Esophagus (tissue), 2 donors: Measurements from ENCODE around the gene CFAP300. TPM values are rescaled to one million over a fixed set of nuclear protein-coding genes. Genes with fewer than 3 reads are reported as not detected.

Source experiments
- H3K27ac ChIP-seq, 2 donors: one replicate each; pipeline ENCODE4 v1.5.1; 2013; ENCODE audit warnings: low read depth in 2 of 2, mild to moderate bottlenecking in 2 of 2, inconsistent platforms in 1 of 2, low read length in 1 of 2, moderate library complexity in 1 of 2
- H3K27me3 ChIP-seq, 2 donors: one replicate each; pipeline ENCODE4 v1.6.1; 2013; ENCODE audit warnings: low read length in 2 of 2, control low read depth in 1 of 2, mild to moderate bottlenecking in 1 of 2; ENCODE audit not compliant: insufficient read depth in 2 of 2, control insufficient read depth in 1 of 2
- H3K36me3 ChIP-seq, 2 donors: one replicate each; pipeline ENCODE4 v1.6.1; 2013; ENCODE audit warnings: low read length in 1 of 2; ENCODE audit not compliant: control insufficient read depth in 2 of 2, insufficient read depth in 2 of 2
- H3K4me1 ChIP-seq, 2 donors: one replicate each; pipeline ENCODE4 v1.6.1; 2013; ENCODE audit warnings: low read length in 1 of 2; ENCODE audit not compliant: control insufficient read depth in 2 of 2, insufficient read depth in 2 of 2
- H3K4me3 ChIP-seq, 2 donors: one replicate each; pipeline ENCODE4 v1.5.1; 2013; ENCODE audit warnings: low read length in 2 of 2, mild to moderate bottlenecking in 2 of 2, low read depth in 1 of 2, moderate library complexity in 1 of 2
- H3K9me3 ChIP-seq, 2 donors: one replicate each; pipeline ENCODE4 v1.6.1; 2013; ENCODE audit warnings: mild to moderate bottlenecking in 2 of 2, low read depth in 1 of 2, low read length in 1 of 2, moderate library complexity in 1 of 2; ENCODE audit not compliant: control insufficient read depth in 2 of 2, insufficient read depth in 1 of 2
- WGBS, 2 donors: extraction: QIAGEN DNeasy Blood & Tissue Kit; methylation state at CpG; one replicate each; pipeline ENCODE4 v1.1.7; 2013; 5-methylcytosine and 5-hydroxymethylcytosine counted together
- polyA plus RNA-seq, 2 donors: library from polyadenylated mRNA; stranded (reverse); fragments of 200-250 nt; gene quantifications; one replicate each; pipeline ENCODE4 v1.2.3, GENCODE V29; 2013
- donor health status: healthy with polysubstance abuse.
- donor health status: Bipolar disorder and iron deficiency.

The CFAP300 gene
- polyA plus RNA-seq, 2 donors, result 0.63 to 0.68 TPM

DNA sequence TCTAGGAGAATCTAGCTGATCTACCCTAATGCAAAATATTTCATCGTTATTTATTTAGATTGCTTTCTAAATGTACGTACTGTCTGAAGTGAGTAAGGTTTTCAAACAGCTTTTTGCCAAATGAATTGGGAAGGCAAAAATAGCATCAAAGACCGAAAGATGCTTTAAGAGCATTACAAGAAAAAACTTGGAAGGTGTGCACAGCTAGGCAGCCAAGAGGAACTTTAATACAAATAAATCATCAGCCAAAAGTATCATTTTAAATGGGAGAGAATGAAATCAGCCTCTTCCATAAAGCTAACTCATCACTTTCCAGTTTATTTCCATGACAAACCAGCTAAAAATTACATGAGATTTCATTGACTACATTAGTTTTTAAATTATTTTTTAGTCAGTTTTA, 30.2 kb upstream of the CFAP300 start:
- no peaks in the 10 kb centered on the region for H3K4me1 ChIP-seq
- no peak overlapping the region for H3K27ac ChIP-seq
- H3K36me3 ChIP-seq, result no peaks in the 10 kb centered on the region
- 27 to 57% methylated on average over 3 of the region's 3 CpGs for WGBS, 2 donors
- H3K4me3 ChIP-seq, result no peak overlapping the region
- H3K9me3 ChIP-seq, result no peaks in the 10 kb centered on the region
- no peaks in the 10 kb centered on the region for H3K27me3 ChIP-seq

- H3K4me3 ChIP-seq, result no peak overlapping the region
- 68 to 84% methylated on average over 4 of the region's 4 CpGs for WGBS, 2 donors
These were observed 21.0 kb upstream of the CFAP300 start for GRCh38 chr11:102026217-102026616.

DNA sequence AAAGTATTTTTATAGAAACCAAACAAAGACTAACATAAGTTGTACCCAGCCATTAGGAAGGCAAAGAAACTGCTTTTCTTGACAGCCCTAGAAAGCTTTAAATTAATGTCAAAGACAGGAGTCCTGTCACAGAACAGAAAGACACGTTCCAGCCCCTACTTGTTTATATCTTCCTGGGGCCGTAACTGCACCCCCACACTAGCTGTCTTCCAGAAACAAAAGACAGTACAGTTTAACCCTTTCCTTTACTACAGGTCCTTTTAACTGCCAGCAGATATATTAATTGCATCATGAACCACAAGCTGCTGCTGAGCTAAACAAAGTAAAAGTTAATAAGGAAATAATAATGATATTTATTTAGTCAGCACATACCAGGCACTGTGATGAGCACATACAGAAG, 20.3 kb upstream of the CFAP300 start:
- 4 to 7% methylated on average over 2 of the region's 2 CpGs for WGBS, 2 donors
- H3K27ac ChIP-seq, result no peak overlapping the region
- no peaks in the 10 kb centered on the region for H3K27me3 ChIP-seq
- no peak overlapping the region for H3K4me3 ChIP-seq
- no peaks in the 10 kb centered on the region for H3K4me1 ChIP-seq
- H3K36me3 ChIP-seq, result no peaks in the 10 kb centered on the region
- H3K9me3 ChIP-seq, result no peaks in the 10 kb centered on the region

More at GRCh38 chr11:102026217-102026616, 21.0 kb upstream of the CFAP300 start:
- Histone ChIP-seq H3K27ac (no peak overlapping the region), H3K27me3 (no peaks in the 10 kb centered on the region), H3K4me1 (no peaks in the 10 kb centered on the region), H3K9me3 (no peaks in the 10 kb centered on the region), H3K36me3 (no peaks in the 10 kb centered on the region)

DNA sequence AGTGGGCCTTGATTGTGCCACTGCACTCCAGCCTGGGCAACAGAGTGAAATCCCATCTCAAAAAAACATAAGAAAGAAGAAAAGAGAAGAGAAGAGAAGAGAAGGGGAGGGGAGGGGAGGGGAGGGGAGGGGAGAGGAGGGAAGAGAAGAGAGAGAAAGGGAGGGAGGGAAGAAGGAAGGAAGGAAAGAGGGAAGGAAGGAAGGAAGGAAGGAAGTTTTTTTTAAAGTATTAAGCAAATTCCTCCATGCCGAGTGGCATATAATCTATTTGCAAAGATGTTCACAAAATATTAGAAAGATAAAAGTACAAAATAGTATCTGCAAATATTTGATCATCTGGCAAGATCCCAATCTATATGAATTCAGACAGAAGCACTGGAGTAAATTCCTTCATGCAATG, 10.5 kb upstream of the CFAP300 start:
- Histone ChIP-seq H3K9me3 (no peaks in the 10 kb centered on the region), H3K4me1 (no peaks in the 10 kb centered on the region), H3K36me3 (no peaks in the 10 kb centered on the region), H3K27ac (no peak overlapping the region), H3K4me3 (no peak overlapping the region), H3K27me3 (no peaks in the 10 kb centered on the region)
- 69 to 79% methylated on average over 1 of the region's 1 CpG for WGBS, 2 donors

GRCh38 chr11:102046841-102047240, 396 bp upstream of the CFAP300 start:
- 24 to 26% methylated on average over 4 of the region's 4 CpGs for WGBS, 2 donors
- H3K27me3 ChIP-seq, result no peaks in the 10 kb centered on the region
- H3K4me1 ChIP-seq, result peaks cover 0 to 3% of the 10 kb centered on the region in 2 donors
- no peaks in the 10 kb centered on the region for H3K9me3 ChIP-seq
- peak overlapping the region; percentile 54 to 68 for H3K4me3 ChIP-seq
- no peak overlapping the region for H3K27ac ChIP-seq
- H3K36me3 ChIP-seq, result no peaks in the 10 kb centered on the region

- Histone ChIP-seq H3K27ac (no peak overlapping the region), H3K9me3 (no peaks in the 10 kb centered on the region), H3K36me3 (no peaks in the 10 kb centered on the region), H3K4me3 (no peak overlapping the region), H3K27me3 (no peaks in the 10 kb centered on the region), H3K4me1 (peaks cover 0 to 3% of the 10 kb centered on the region in 2 donors)
- WGBS, 2 donors, result 74 to 75% methylated on average over 5 of the region's 5 CpGs
These were observed 3.8 kb downstream of the CFAP300 start for GRCh38 chr11:102050927-102051575.

GRCh38 chr11:102061276-102061675, 14.0 kb downstream of the CFAP300 start:
- H3K9me3 ChIP-seq, result no peaks in the 10 kb centered on the region
- H3K4me1 ChIP-seq, result no peaks in the 10 kb centered on the region
- no peaks in the 10 kb centered on the region for H3K36me3 ChIP-seq
- H3K27me3 ChIP-seq, result no peaks in the 10 kb centered on the region
- H3K4me3 ChIP-seq, result no peak overlapping the region
- H3K27ac ChIP-seq, result no peak overlapping the region
- 43 to 70% methylated on average over 2 of the region's 2 CpGs for WGBS, 2 donors

GRCh38 chr11:102062106-102062505, 14.9 kb downstream of the CFAP300 start:
- no peaks in the 10 kb centered on the region for H3K9me3 ChIP-seq
- H3K27me3 ChIP-seq, result no peaks in the 10 kb centered on the region
- 95 to 96% methylated on average over 2 of the region's 2 CpGs for WGBS, 2 donors
- no peak overlapping the region for H3K4me3 ChIP-seq
- no peaks in the 10 kb centered on the region for H3K36me3 ChIP-seq
- no peaks in the 10 kb centered on the region for H3K4me1 ChIP-seq
- H3K27ac ChIP-seq, result no peak overlapping the region

GRCh38 chr11:102064316-102064715, 17.1 kb downstream of the CFAP300 start:
- WGBS, 2 donors, result 52 to 74% methylated on average over 2 of the region's 2 CpGs
- Histone ChIP-seq H3K27me3 (no peaks in the 10 kb centered on the region), H3K36me3 (no peaks in the 10 kb centered on the region), H3K4me3 (no peak overlapping the region), H3K9me3 (no peaks in the 10 kb centered on the region), H3K27ac (no peak overlapping the region), H3K4me1 (no peaks in the 10 kb centered on the region)

GRCh38 chr11:102070766-102071165, 23.5 kb downstream of the CFAP300 start:
- Histone ChIP-seq H3K36me3 (no peaks in the 10 kb centered on the region), H3K27ac (no peak overlapping the region), H3K4me1 (no peaks in the 10 kb centered on the region), H3K9me3 (peaks cover 7% of the 10 kb centered on the region in 2 donors), H3K4me3 (no peak overlapping the region), H3K27me3 (no peaks in the 10 kb centered on the region)
- WGBS, 2 donors, result 0 to 16% methylated on average over 1 of the region's 1 CpG
